Heart left ventricle (tissue), 13 donors: ENCODE data around the gene GRXCR1.

ENCODE experiments used
- CTCF ChIP-seq, 12 donors: fragments of 200-600 bp; sonication (generic) in 4 of 12; IDR thresholded peaks; one replicate each; pipeline versions ENCODE4 v1.5.0 to v1.8.0; 2018 to 2022; ENCODE audit warnings: antibody characterized with exemption in 12 of 12, mild to moderate bottlenecking in 5 of 12
- POLR2A ChIP-seq, 2 donors: fragments of 450-650 bp; IDR thresholded peaks; one replicate each; pipeline ENCODE4 v1.6.1; 2017; ENCODE audit warnings: antibody characterized with exemption in 2 of 2, mild to moderate bottlenecking in 2 of 2, moderate library complexity in 2 of 2
- donor health status: ischemic (EF 13 %, LVEDD 7.1; RV severe dilation, severe dysfunction).
- donor health status: DM: no; HTN: yes; CAD: no.
- donor health status: DM: no; HTN: no; CAD: no.
- donor health status: ischemic (EF 25% LVEDD 6.9; RV normal size, moderate dysfunction).
- donor health status: ischemic (EF 25% LVEDD 5.7; RV mildly dilated, moderate dysfunction).
- donor health status: ischemic (EF 35%, LVEDD 5.7; RV mildly dilated, moderate dysfunction).
- donor health status: nonischemic (EF 11% LVEDD 7.7; RV severe dilation, severe dysfunction).
- donor health status: DM: yes; HTN: yes; CAD: no.
- donor health status: PGD.
- donor health status: ischemic (EF 29% LVEDD 5.4; RV normal size, mild dysfunction).
- donor health status: nonischemic (EF 23%, LVEDD 6.1; RV moderate dilation, normal function).

- TF ChIP-seq CTCF (IDR thresholded peaks at IDR 0.05) (no peak), POLR2A (IDR thresholded peaks at IDR 0.05) (no peak)
Observed at GRCh38 chr4:42954963-42955669, 62.6 kb downstream of the GRXCR1 start.
